Astrocyte (in vitro differentiated cells and primary cell): ENCODE data around the gene TOM1L2. TPM values are rescaled to one million over a fixed set of nuclear protein-coding genes. Genes with fewer than 3 reads are reported as not detected.
A peak's percentile ranks its signal among the peaks of the same experiment; 100 is the strongest.

ENCODE experiments used
- DNase-seq: peaks from one replicate; pipeline ENCODE4 v3.0.0-alpha.2; 2010; ENCODE audit warnings: low read depth
- FAIRE-seq: peaks from 2 replicates; lab custom pipeline; 2011; peaks lifted over from hg19 to GRCh38; lab: Jason Lieb, UNC
- H2AFZ ChIP-seq: 2 replicates; pipeline ENCODE4 v1.6.0; 2012; ENCODE audit warnings: low read depth, low read length, inconsistent platforms
- H3K27ac ChIP-seq: 2 replicates; pipeline ENCODE4 v1.5.1; 2011; ENCODE audit warnings: low read depth, low read length, inconsistent platforms
- H3K27me3 ChIP-seq: 2 replicates; pipeline ENCODE4 v1.6.0; 2011; ENCODE audit warnings: low read length, inconsistent platforms; ENCODE audit not compliant: insufficient read depth
- H3K36me3 ChIP-seq: 2 replicates; pipeline ENCODE4 v1.5.1; 2011; ENCODE audit warnings: low read length, inconsistent platforms; ENCODE audit not compliant: insufficient read depth
- H3K4me1 ChIP-seq: 2 replicates; pipeline ENCODE4 v1.5.1; 2011; ENCODE audit warnings: low read length, inconsistent platforms; ENCODE audit not compliant: insufficient read depth
- H3K4me2 ChIP-seq: 2 replicates; pipeline ENCODE4 v1.6.0; 2012; ENCODE audit warnings: low read length, inconsistent platforms
- H3K4me3 ChIP-seq: 2 replicates; pipeline ENCODE4 v1.5.1; 2011; ENCODE audit warnings: low read depth, mild to moderate bottlenecking, low read length, inconsistent platforms; ENCODE audit not compliant: insufficient read depth
- H3K79me2 ChIP-seq: 2 replicates; pipeline ENCODE4 v1.6.0; 2012; ENCODE audit warnings: mild to moderate bottlenecking, low read length, inconsistent platforms; ENCODE audit not compliant: insufficient read depth
- H3K9ac ChIP-seq: 2 replicates; pipeline ENCODE4 v1.6.0; 2012; ENCODE audit warnings: mild to moderate bottlenecking, low read length, inconsistent platforms
- H3K9me3 ChIP-seq: 2 replicates; pipeline ENCODE4 v1.5.1; 2012; ENCODE audit warnings: low read depth, mild to moderate bottlenecking, low read length, inconsistent platforms; ENCODE audit not compliant: insufficient read depth
- H4K20me1 ChIP-seq: 2 replicates; pipeline ENCODE4 v1.6.0; 2012; ENCODE audit warnings: low read length, inconsistent platforms; ENCODE audit not compliant: insufficient read depth
- H3K27ac Mint-ChIP-seq: one replicate; pipeline ENCODE4 v1.8.0; 2021; ENCODE audit warnings: mild to moderate bottlenecking, mixed read lengths; ENCODE audit not compliant: unreplicated experiment
- H3K27me3 Mint-ChIP-seq: one replicate; pipeline ENCODE4 v1.8.0; 2021; ENCODE audit warnings: low read depth, mixed read lengths; ENCODE audit not compliant: unreplicated experiment
- H3K36me3 Mint-ChIP-seq: one replicate; pipeline ENCODE4 v1.8.0; 2021; ENCODE audit warnings: low read depth, mixed read lengths; ENCODE audit not compliant: unreplicated experiment
- H3K4me1 Mint-ChIP-seq: one replicate; pipeline ENCODE4 v1.8.0; 2021; ENCODE audit warnings: low read depth, mixed read lengths; ENCODE audit not compliant: unreplicated experiment
- H3K4me3 Mint-ChIP-seq: one replicate; pipeline ENCODE4 v1.8.0; 2021; ENCODE audit warnings: mild to moderate bottlenecking, moderate library complexity, mixed read lengths; ENCODE audit not compliant: unreplicated experiment
- H3K9me3 Mint-ChIP-seq: one replicate; pipeline ENCODE4 v1.8.0; 2021; ENCODE audit warnings: mild to moderate bottlenecking, mixed read lengths; ENCODE audit not compliant: unreplicated experiment
- CTCF ChIP-seq: IDR thresholded peaks from 2 replicates; pipeline ENCODE4 v1.5.1; 2011; ENCODE audit warnings: low read depth, mild to moderate bottlenecking, inconsistent platforms, low read length, moderate library complexity; ENCODE audit not compliant: insufficient read depth
- EZH2 ChIP-seq: IDR thresholded peaks from 2 replicates; pipeline ENCODE4 v1.6.1; 2012; ENCODE audit warnings: mild to moderate bottlenecking, low read length, inconsistent platforms; ENCODE audit not compliant: insufficient read depth
- total RNA-seq: library from RNA; stranded (reverse); gene quantifications from 2 replicates; pipeline ENCODE4 v1.2.1, GENCODE V29; 2021

Gene TOM1L2
- total RNA-seq, 1 donor from 2014 or later, result 54.4 TPM

- H3K4me3 Mint-ChIP-seq, result no peak overlapping the region
- no peak for FAIRE-seq
Measured at GRCh38 chr17:18019838-18020154, 47.6 kb upstream of the TOM1L2 start.

DNA sequence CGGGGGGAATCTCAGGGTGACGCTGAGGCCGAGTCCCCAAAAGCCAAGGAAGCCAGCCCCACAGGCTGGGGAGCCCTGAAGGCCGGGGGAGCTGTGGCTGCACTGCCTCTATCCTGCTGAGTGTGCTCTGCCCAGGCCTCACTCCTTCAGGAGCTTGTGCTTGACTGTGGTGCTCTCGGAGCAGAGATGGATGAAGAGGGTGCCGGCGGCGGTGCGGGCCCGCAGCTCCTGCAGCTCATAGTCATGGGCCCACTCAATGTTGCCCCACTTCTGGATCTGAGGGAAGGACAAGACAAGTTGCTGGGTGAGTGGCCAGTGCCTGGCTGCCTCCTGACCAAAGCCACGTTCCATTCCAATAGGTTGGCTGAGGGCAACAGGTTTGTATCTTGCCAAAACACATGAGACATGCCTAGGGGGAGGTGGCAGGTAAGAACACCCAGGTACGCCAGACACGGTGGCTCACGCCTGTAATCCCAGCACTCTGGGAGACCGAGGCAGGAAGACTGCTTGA lies 46.3 kb upstream of the TOM1L2 start:
- no peak for DNase-seq
- peaks cover 7% of the 10 kb centered on the region for H4K20me1 ChIP-seq
- H3K4me1 Mint-ChIP-seq, result peaks cover 19% of the 10 kb centered on the region
- H3K36me3 Mint-ChIP-seq, result peaks cover 9% of the 10 kb centered on the region
- no peak for FAIRE-seq
- no peak overlapping the region for H2AFZ ChIP-seq
- H3K9ac ChIP-seq, result no peak overlapping the region
- peaks cover 2% of the 10 kb centered on the region for H3K36me3 ChIP-seq
- peaks cover 9% of the 10 kb centered on the region for H3K4me1 ChIP-seq
- H3K4me2 ChIP-seq, result peak overlapping the region; percentile 28
- H3K9me3 Mint-ChIP-seq, result no peaks in the 10 kb centered on the region
- H3K9me3 ChIP-seq, result no peaks in the 10 kb centered on the region
- H3K27ac ChIP-seq, result no peak overlapping the region
- H3K79me2 ChIP-seq, result no peaks in the 10 kb centered on the region
- no peaks in the 10 kb centered on the region for H3K27me3 Mint-ChIP-seq
- H3K27me3 ChIP-seq, result peaks cover 2% of the 10 kb centered on the region
- no peak overlapping the region for H3K4me3 ChIP-seq
- TF ChIP-seq CTCF (no peak), EZH2 (no peak)
- no peak overlapping the region for H3K27ac Mint-ChIP-seq
- no peak overlapping the region for H3K4me3 Mint-ChIP-seq

More at GRCh38 chr17:18019838-18020154, 47.6 kb upstream of the TOM1L2 start:
- DNase-seq, result no peak
- Histone ChIP-seq H3K4me3 (no peak overlapping the region), H3K79me2 (no peaks in the 10 kb centered on the region), H4K20me1 (peaks cover 7% of the 10 kb centered on the region), H2AFZ (no peak overlapping the region), H3K9me3 (no peaks in the 10 kb centered on the region), H3K4me2 (no peak overlapping the region), H3K27me3 (peaks cover 2% of the 10 kb centered on the region), H3K36me3 (peaks cover 2% of the 10 kb centered on the region), H3K9ac (no peak overlapping the region), H3K4me1 (peaks cover 9% of the 10 kb centered on the region), H3K27ac (no peak overlapping the region)
- Mint-ChIP-seq H3K36me3 (peaks cover 8% of the 10 kb centered on the region), H3K9me3 (no peaks in the 10 kb centered on the region), H3K4me1 (peaks cover 19% of the 10 kb centered on the region), H3K27me3 (no peaks in the 10 kb centered on the region), H3K27ac (no peak overlapping the region)
- TF ChIP-seq EZH2 (no peak), CTCF (no peak)

DNA sequence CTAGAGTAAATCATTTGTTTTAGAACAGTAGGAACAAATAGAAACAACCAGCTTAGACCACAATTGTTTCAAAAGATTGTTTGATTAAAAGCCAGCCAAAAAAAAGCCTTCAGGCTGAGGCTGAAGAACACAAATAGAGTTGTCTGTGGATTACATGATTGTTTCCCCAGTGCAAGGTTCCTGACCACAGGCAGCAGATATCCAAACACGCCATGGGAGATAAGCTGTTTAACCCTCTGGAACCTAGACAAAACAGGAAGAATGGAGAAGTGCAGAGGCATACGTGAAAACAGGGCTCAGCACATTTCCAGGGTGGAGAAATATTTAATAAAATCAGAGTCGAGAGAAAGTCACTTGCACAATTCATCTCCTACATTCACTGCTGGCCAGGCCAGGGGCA lies 45.8 kb upstream of the TOM1L2 start:
- no peaks in the 10 kb centered on the region for H3K79me2 ChIP-seq
- H3K4me3 ChIP-seq, result no peak overlapping the region
- no peak for TF ChIP-seq EZH2
- no peak for TF ChIP-seq CTCF
- peaks cover 9% of the 10 kb centered on the region for H3K36me3 Mint-ChIP-seq
- no peak overlapping the region for H3K27ac ChIP-seq
- peaks cover 7% of the 10 kb centered on the region for H4K20me1 ChIP-seq
- FAIRE-seq (no peak), DNase-seq (peak; percentile 64)
- H3K9me3 ChIP-seq, result no peaks in the 10 kb centered on the region
- H3K4me1 ChIP-seq, result peaks cover 9% of the 10 kb centered on the region
- H3K9ac ChIP-seq, result no peak overlapping the region
- H3K4me3 Mint-ChIP-seq, result peak overlapping the region; percentile 21
- H3K27ac Mint-ChIP-seq, result no peak overlapping the region
- H3K36me3 ChIP-seq, result peaks cover 2% of the 10 kb centered on the region
- peaks cover 2% of the 10 kb centered on the region for H3K27me3 ChIP-seq
- peak overlapping the region; percentile 28 for H3K4me2 ChIP-seq
- H2AFZ ChIP-seq, result no peak overlapping the region
- no peaks in the 10 kb centered on the region for H3K27me3 Mint-ChIP-seq
- H3K4me1 Mint-ChIP-seq, result peaks cover 19% of the 10 kb centered on the region
- H3K9me3 Mint-ChIP-seq, result no peaks in the 10 kb centered on the region
